Measurements from ENCODE around the gene ROR2. TPM values are rescaled to one million over a fixed set of nuclear protein-coding genes. Genes with fewer than 3 reads are reported as not detected.

ROR2 gene
- total RNA-seq, 2 donors from 2014 or later, result 0.21 to 0.68 TPM

DNA sequence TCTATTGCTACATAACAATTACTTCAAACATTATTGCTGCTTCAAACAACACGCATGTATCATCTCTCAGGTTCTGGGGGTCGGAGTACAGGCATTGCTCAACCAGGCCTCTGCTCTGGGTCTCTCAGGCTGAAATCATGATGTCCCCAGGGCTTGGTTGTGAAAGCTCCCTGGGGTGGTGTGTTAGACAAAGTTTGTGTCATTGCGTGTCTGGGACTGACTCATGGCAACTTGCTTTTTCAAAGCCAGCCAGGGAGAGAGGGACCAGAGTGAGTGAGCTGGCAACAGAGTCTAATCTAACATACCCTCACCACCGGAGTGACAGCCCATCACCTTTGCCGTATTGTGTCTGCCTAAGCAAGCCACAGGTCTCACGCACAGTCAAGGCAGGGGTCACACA, 267.2 kb downstream of the ROR2 start:
- TF ChIP-seq CTCF (IDR thresholded peaks at IDR 0.05), result no peak
- Histone ChIP-seq H3K4me1 (ENCODE audit: control insufficient read depth in 1 of 2, low read depth in 2 of 2) (no peaks in the 10 kb centered on the region), H3K27ac (no peak overlapping the region), H3K9me3 (no peaks in the 10 kb centered on the region), H3K36me3 (no peaks in the 10 kb centered on the region), H3K4me3 (no peak overlapping the region), H3K27me3 (replicated peaks; ENCODE audit: insufficient read depth) (no peaks in the 10 kb centered on the region)
- ATAC-seq (ENCODE audit: insufficient number of reproducible peaks, low FRiP score, low read depth) (no peak), DNase-seq (ENCODE audit: low spot score) (no peak)

- Histone ChIP-seq H3K4me1 (ENCODE audit: control insufficient read depth in 1 of 2, low read depth in 2 of 2) (no peaks in the 10 kb centered on the region), H3K4me3 (peak overlapping the region; percentile 46), H3K36me3 (no peaks in the 10 kb centered on the region), H3K27me3 (replicated peaks; ENCODE audit: insufficient read depth) (no peaks in the 10 kb centered on the region), H3K27ac (no peak overlapping the region), H3K9me3 (no peaks in the 10 kb centered on the region)
- no peak for DNase-seq (ENCODE audit: low spot score)
- ATAC-seq (ENCODE audit: insufficient number of reproducible peaks, low FRiP score, low read depth), result no peak
- TF ChIP-seq CTCF (IDR thresholded peaks at IDR 0.05), result peak; percentile 63
Observed at GRCh38 chr9:91681461-91682305, 268.3 kb downstream of the ROR2 start.

DNA sequence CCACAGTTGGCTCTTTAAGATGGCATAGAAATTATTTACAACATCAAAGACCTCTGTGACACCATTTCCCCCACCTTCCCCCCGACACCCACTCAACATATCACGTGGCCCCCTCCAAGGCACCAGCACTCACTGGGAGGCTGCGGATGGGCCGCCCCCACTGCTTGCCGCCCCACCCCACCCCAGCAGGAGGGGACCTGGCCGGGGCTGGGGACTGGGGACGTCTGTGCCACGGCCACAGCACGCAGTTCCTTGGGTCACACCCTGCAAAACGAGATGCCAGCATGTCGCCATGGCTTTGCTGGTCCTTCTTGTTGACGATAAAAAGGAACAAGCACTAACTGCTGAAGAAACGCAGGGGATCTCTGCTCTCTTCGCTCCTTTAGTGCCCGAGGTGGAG, 269.0 kb downstream of the ROR2 start:
- no peaks in the 10 kb centered on the region for H3K4me1 ChIP-seq (ENCODE audit: control insufficient read depth in 1 of 2, low read depth in 2 of 2)
- no peak for ATAC-seq (ENCODE audit: insufficient number of reproducible peaks, low FRiP score, low read depth)
- TF ChIP-seq CTCF (IDR thresholded peaks at IDR 0.05), result no peak
- H3K9me3 ChIP-seq, result no peaks in the 10 kb centered on the region
- H3K36me3 ChIP-seq, result no peaks in the 10 kb centered on the region
- no peaks in the 10 kb centered on the region for H3K27me3 ChIP-seq (replicated peaks; ENCODE audit: insufficient read depth)
- DNase-seq (ENCODE audit: low spot score), result no peak
- no peak overlapping the region for H3K4me3 ChIP-seq
- no peak overlapping the region for H3K27ac ChIP-seq

DNA sequence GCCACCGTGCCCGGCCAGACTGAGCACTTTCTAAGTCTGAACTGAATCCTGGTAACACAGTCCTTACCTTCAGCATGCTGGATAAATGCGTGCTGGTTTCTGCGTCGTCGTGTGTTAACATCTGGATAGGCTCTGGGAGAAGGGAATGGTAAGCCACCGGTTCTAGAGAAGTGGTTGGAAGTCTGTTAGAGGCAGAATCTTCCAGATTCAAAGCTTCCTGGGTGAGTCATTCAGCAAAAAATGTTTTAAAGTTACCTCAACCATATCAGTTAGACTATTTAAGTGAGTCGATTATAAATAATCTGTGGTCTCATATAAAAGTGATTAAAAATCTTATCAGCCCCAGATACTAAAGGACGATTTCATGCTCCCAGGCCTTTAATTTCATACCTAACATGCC, 269.9 kb downstream of the ROR2 start:
- no peaks in the 10 kb centered on the region for H3K4me1 ChIP-seq (ENCODE audit: control insufficient read depth in 1 of 2, low read depth in 2 of 2)
- DNase-seq (ENCODE audit: low spot score) (no peak), ATAC-seq (ENCODE audit: insufficient number of reproducible peaks, low FRiP score, low read depth) (no peak)
- no peaks in the 10 kb centered on the region for H3K36me3 ChIP-seq
- no peak overlapping the region for H3K4me3 ChIP-seq
- H3K27ac ChIP-seq, result no peak overlapping the region
- no peaks in the 10 kb centered on the region for H3K27me3 ChIP-seq (replicated peaks; ENCODE audit: insufficient read depth)
- no peak for TF ChIP-seq CTCF (IDR thresholded peaks at IDR 0.05)
- H3K9me3 ChIP-seq, result no peaks in the 10 kb centered on the region

DNA sequence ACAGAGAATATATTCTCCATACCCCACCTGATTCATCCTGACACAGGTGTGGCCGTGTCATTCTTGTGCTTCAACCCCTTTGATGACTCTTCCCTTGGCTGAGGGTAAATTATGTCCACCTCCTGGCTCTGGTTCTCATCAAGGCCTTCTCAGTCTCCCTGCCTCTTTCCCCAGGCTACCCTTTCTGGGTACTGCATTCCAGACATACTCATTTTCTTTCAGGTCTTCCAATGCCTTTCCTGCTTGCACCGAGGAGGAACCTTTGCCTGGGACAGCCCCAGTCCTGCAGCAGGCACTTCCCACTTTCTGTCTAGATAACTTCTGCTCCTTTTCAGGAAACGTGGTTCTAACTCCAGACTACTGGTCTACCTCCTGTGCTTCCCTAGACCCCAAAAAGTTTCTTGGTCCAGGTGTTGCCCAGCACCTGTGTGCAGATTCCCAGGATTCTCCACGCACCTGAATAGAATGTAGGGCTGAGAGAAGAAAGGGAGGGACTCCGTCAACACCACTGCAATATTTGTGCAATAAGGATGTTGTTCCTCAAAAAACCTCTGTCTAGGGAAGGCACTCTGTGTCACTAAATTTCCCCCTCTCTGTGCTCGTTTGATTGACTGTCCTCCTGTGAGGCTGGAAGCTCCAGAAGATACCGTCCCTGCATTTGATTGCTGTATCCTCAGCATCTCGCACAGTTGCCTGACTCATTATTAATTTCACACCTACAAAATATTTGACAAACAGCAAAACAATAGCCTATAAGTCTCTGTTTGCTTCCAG, 271.0 kb downstream of the ROR2 start:
- Histone ChIP-seq H3K36me3 (no peaks in the 10 kb centered on the region), H3K4me3 (no peak overlapping the region), H3K4me1 (ENCODE audit: control insufficient read depth in 1 of 2, low read depth in 2 of 2) (no peaks in the 10 kb centered on the region), H3K27ac (no peak overlapping the region), H3K27me3 (replicated peaks; ENCODE audit: insufficient read depth) (no peaks in the 10 kb centered on the region), H3K9me3 (no peaks in the 10 kb centered on the region)
- no peak for DNase-seq (ENCODE audit: low spot score)
- TF ChIP-seq CTCF (IDR thresholded peaks at IDR 0.05), result no peak
- ATAC-seq (ENCODE audit: insufficient number of reproducible peaks, low FRiP score, low read depth), result no peak

All from thoracic aorta (tissue), 2 donors.